ENCODE data around the gene ZNF548. TPM values are rescaled to one million over a fixed set of nuclear protein-coding genes. Genes with fewer than 3 reads are reported as not detected.
"Not testable (repeated sequence)": the region's sequence is repeated elsewhere in the genome, so short reads cannot be mapped to it uniquely, and the experiment has no call there.

Gene ZNF548
- total RNA-seq, 1 experiment from 2014 or later, result 18.0 TPM

DNA sequence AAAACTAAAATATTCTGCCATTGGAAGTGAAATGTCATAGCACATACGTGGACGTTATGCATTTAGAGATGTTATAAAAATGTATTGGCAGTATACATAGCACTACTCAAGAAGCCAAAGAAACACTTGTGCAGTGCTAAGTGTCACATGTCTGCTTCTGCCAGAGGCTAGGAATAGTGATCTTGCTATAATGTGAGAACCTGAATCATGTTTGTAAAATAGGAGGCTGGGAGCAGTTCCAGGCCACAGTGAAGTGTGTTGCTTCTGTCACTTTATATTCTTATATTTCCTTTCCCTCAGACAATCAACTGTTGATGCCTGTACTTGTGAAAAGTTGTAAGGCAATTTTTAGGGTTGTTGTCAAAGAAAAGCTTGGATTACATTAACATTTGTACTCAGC, 22.9 kb upstream of the ZNF548 start:
- POLR2A ChIA-PET (ENCODE audit: unreplicated experiment), result no interaction called here

DNA sequence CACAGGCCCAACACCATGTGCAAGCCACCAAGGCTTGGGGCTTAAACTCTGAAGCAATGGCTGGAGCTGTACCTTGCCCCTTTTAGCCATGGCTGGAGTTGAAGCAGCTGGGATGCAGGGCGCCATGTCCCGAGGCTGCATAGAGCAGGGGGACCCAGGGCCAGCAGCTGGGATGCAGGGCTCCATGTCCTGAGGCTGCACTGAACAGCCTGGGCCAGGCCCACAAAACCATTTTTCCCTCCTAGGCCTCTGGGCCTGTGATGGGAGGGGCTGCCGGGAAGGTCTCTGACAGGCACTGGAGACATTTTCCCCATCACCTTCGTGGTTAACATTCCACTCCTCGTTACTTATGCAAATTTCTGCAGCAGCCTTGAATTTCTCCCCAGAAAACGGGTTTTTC, 15.5 kb upstream of the ZNF548 start:
- Histone ChIP-seq H3K79me2 (ENCODE audit: low read depth) (no peaks in the 10 kb centered on the region), H3K36me3 (ENCODE audit: low read depth) (peaks cover 32% of the 10 kb centered on the region), H3K27ac (no peak overlapping the region), H3K4me2 (no peak overlapping the region), H3F3A (ENCODE audit: insufficient read depth, low read depth) (no peaks in the 10 kb centered on the region), H3K4me3 (no peak overlapping the region), H2AFZ (no peak overlapping the region), H3K9me3 (ENCODE audit: insufficient read depth, low read depth) (peaks cover 37% of the 10 kb centered on the region), H3K27me3 (ENCODE audit: insufficient read depth, low read depth) (no peaks in the 10 kb centered on the region), H4K20me1 (ENCODE audit: insufficient read depth) (no peaks in the 10 kb centered on the region), H3K4me1 (replicated peaks; ENCODE audit: insufficient read depth) (no peaks in the 10 kb centered on the region), H3K9me2 (ENCODE audit: insufficient read depth) (no peaks in the 10 kb centered on the region)
- no TSS peak for BruUV-seq (replicated peaks)
- POLR2A ChIA-PET (ENCODE audit: unreplicated experiment), result no interaction called here
- CTCF ChIA-PET, result no interaction called here
- intact Hi-C loops (cut with micrococcal nuclease; ENCODE audit: unreplicated experiment), result no loop called here
- no peak for DNase-seq
- TF ChIP-seq, protein P1, sequence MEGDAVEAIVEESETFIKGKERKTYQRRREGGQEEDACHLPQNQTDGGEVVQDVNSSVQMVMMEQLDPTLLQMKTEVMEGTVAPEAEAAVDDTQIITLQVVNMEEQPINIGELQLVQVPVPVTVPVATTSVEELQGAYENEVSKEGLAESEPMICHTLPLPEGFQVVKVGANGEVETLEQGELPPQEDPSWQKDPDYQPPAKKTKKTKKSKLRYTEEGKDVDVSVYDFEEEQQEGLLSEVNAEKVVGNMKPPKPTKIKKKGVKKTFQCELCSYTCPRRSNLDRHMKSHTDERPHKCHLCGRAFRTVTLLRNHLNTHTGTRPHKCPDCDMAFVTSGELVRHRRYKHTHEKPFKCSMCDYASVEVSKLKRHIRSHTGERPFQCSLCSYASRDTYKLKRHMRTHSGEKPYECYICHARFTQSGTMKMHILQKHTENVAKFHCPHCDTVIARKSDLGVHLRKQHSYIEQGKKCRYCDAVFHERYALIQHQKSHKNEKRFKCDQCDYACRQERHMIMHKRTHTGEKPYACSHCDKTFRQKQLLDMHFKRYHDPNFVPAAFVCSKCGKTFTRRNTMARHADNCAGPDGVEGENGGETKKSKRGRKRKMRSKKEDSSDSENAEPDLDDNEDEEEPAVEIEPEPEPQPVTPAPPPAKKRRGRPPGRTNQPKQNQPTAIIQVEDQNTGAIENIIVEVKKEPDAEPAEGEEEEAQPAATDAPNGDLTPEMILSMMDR (conservative IDR thresholded peaks at IDR 0.05), result no peak
- no peak for TF ChIP-seq EZH2 (IDR thresholded peaks at IDR 0.05; ENCODE audit: low read depth)

More for the DNA sequence above, 22.9 kb upstream of the ZNF548 start:
- no TSS peak for BruUV-seq (replicated peaks)
- CTCF ChIA-PET, result interaction anchor here (0.6 kb wide), 1 partner anchor 114 kb away, joined by 11 read pairs; no protein-coding TSS in a partner anchor
- Histone ChIP-seq H3K4me1 (replicated peaks; ENCODE audit: insufficient read depth) (peaks cover 6% of the 10 kb centered on the region; the same call in 1 of the 2 replicates), H3K27me3 (ENCODE audit: insufficient read depth, low read depth) (no peaks in the 10 kb centered on the region), H3K4me2 (no peak overlapping the region), H3K9me2 (ENCODE audit: insufficient read depth) (no peaks in the 10 kb centered on the region), H2AFZ (no peak overlapping the region), H3K79me2 (ENCODE audit: low read depth) (peaks cover 23% of the 10 kb centered on the region), H3K36me3 (ENCODE audit: low read depth) (peaks cover under 1% of the 10 kb centered on the region; the same call in 1 of the 2 replicates), H3K27ac (no peak overlapping the region), H3K9me3 (ENCODE audit: insufficient read depth, low read depth) (peaks cover 5% of the 10 kb centered on the region; the same call in 1 of the 2 replicates), H3F3A (ENCODE audit: insufficient read depth, low read depth) (no peaks in the 10 kb centered on the region), H4K20me1 (ENCODE audit: insufficient read depth) (no peaks in the 10 kb centered on the region), H3K4me3 (no peak overlapping the region)
- no peak for TF ChIP-seq EZH2 (IDR thresholded peaks at IDR 0.05; ENCODE audit: low read depth)
- intact Hi-C loops (cut with micrococcal nuclease; ENCODE audit: unreplicated experiment), result no loop called here
- DNase-seq, result no peak

DNA sequence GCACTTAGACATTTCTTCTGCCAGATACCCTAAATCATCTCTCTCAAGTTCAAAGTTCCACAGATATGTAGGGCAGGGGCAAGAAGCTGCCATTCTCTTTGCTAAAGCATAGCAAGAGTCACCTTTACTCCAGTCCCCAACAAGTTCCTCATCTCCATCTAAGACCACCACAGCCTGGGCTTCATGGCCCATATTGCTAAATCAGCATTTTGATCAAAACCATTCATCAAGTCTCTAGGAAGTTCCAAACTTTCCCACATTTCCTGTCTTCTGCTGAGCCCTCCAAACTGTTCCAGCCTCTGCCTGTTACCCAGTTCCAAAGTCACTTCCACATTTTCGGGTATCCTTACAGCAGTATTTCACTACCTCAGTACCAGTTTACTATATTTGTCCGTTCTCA, 15.0 kb upstream of the ZNF548 start:
- H3K9me2 ChIP-seq (ENCODE audit: insufficient read depth); H3K4me1 ChIP-seq (replicated peaks; ENCODE audit: insufficient read depth); H3K79me2 ChIP-seq (ENCODE audit: low read depth); DNase-seq; H3K4me2 ChIP-seq; BruUV-seq (replicated peaks); H3K27me3 ChIP-seq (ENCODE audit: insufficient read depth, low read depth); H4K20me1 ChIP-seq (ENCODE audit: insufficient read depth); POLR2A ChIA-PET (ENCODE audit: unreplicated experiment); H3K4me3 ChIP-seq; H3K27ac ChIP-seq; intact Hi-C loops (cut with micrococcal nuclease; ENCODE audit: unreplicated experiment); CTCF ChIA-PET; H2AFZ ChIP-seq; H3F3A ChIP-seq (ENCODE audit: insufficient read depth, low read depth): not testable (repeated sequence)
- peaks cover 37% of the 10 kb centered on the region for H3K9me3 ChIP-seq (ENCODE audit: insufficient read depth, low read depth)
- H3K36me3 ChIP-seq (ENCODE audit: low read depth), result peaks cover 32% of the 10 kb centered on the region

DNA sequence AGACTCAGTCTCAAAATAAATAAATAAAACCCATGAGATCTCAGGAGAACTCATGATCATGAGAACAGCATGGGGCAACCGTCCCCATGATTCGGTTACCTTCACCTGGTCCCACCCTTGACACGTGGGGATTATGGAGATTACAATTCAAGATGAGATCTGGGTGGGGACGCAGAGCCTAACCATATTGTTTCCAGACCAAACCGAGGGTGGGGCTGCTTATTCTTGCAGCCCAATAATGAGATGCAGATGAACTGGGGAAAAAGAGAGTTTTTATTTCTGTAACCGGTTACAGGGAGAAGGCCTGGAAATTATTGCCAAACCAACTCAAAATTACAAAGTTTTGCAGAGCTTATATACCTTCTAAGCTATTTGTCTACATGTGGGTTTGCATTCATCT, 13.5 kb upstream of the ZNF548 start:
- Histone ChIP-seq H4K20me1 (ENCODE audit: insufficient read depth) (no peaks in the 10 kb centered on the region), H3K79me2 (ENCODE audit: low read depth) (no peaks in the 10 kb centered on the region), H3K9me2 (ENCODE audit: insufficient read depth) (no peaks in the 10 kb centered on the region), H3K27me3 (ENCODE audit: insufficient read depth, low read depth) (no peaks in the 10 kb centered on the region), H3K9me3 (ENCODE audit: insufficient read depth, low read depth) (peaks cover 42% of the 10 kb centered on the region), H3F3A (ENCODE audit: insufficient read depth, low read depth) (no peaks in the 10 kb centered on the region), H3K27ac (no peak overlapping the region), H2AFZ (no peak overlapping the region), H3K4me3 (no peak overlapping the region), H3K4me1 (replicated peaks; ENCODE audit: insufficient read depth) (no peaks in the 10 kb centered on the region), H3K4me2 (no peak overlapping the region), H3K36me3 (ENCODE audit: low read depth) (peaks cover 32% of the 10 kb centered on the region)
- intact Hi-C loops (cut with micrococcal nuclease; ENCODE audit: unreplicated experiment), result no loop called here
- no peak for DNase-seq
- BruUV-seq (replicated peaks), result no TSS peak
- ChIA-PET CTCF (no interaction called here), POLR2A (ENCODE audit: unreplicated experiment) (interaction anchor here (0.6 kb wide), 1 partner anchor 130 kb away, joined by 42 read pairs; no protein-coding TSS in a partner anchor)
- TF ChIP-seq EZH2 (IDR thresholded peaks at IDR 0.05; ENCODE audit: low read depth), result no peak
- TF ChIP-seq, protein P1 (conservative IDR thresholded peaks at IDR 0.05), result no peak

Data from PC-9 (cell line).